Neural cell (in vitro differentiated cells): Measurements from ENCODE around the gene COX11.

Experiments
- CTCF ChIP-seq: fragments of 450-650 bp; IDR thresholded peaks from 2 replicates; pipeline ENCODE4 v1.5.1; 2014; ENCODE audit warnings: antibody characterized with exemption, mild to moderate bottlenecking, moderate library complexity; ENCODE audit not compliant: poor library complexity, severe bottlenecking
- EP300 ChIP-seq: fragments of 450-650 bp; conservative IDR thresholded peaks from 2 replicates; pipeline ENCODE4 v1.6.1; 2014; ENCODE audit warnings: antibody characterized with exemption, mild to moderate bottlenecking, moderate library complexity; ENCODE audit not compliant: poor library complexity, severe bottlenecking
- TF ChIP-seq, protein P1 (sequence below): IDR thresholded peaks from 2 replicates; pipeline ENCODE4 v1.6.1; 2012; ENCODE audit warnings: borderline replicate concordance

GRCh38 chr17:55005520-55005919 lies 37.1 kb upstream of the COX11 start:
- no peak for TF ChIP-seq EP300
- TF ChIP-seq CTCF = peak; percentile 20
- TF ChIP-seq, protein P1, sequence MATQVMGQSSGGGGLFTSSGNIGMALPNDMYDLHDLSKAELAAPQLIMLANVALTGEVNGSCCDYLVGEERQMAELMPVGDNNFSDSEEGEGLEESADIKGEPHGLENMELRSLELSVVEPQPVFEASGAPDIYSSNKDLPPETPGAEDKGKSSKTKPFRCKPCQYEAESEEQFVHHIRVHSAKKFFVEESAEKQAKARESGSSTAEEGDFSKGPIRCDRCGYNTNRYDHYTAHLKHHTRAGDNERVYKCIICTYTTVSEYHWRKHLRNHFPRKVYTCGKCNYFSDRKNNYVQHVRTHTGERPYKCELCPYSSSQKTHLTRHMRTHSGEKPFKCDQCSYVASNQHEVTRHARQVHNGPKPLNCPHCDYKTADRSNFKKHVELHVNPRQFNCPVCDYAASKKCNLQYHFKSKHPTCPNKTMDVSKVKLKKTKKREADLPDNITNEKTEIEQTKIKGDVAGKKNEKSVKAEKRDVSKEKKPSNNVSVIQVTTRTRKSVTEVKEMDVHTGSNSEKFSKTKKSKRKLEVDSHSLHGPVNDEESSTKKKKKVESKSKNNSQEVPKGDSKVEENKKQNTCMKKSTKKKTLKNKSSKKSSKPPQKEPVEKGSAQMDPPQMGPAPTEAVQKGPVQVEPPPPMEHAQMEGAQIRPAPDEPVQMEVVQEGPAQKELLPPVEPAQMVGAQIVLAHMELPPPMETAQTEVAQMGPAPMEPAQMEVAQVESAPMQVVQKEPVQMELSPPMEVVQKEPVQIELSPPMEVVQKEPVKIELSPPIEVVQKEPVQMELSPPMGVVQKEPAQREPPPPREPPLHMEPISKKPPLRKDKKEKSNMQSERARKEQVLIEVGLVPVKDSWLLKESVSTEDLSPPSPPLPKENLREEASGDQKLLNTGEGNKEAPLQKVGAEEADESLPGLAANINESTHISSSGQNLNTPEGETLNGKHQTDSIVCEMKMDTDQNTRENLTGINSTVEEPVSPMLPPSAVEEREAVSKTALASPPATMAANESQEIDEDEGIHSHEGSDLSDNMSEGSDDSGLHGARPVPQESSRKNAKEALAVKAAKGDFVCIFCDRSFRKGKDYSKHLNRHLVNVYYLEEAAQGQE = no peak
